OCI-LY3 (cell line): ENCODE results near the gene ZNF578.
"Not testable (repeated sequence)": the region's sequence is repeated elsewhere in the genome, so short reads cannot be mapped to it uniquely, and the experiment has no call there.

Experiments
- H2AFZ ChIP-seq: fragments of 200-600, 300-600 bp; shearing (Covaris generic); 2 replicates; pipeline ENCODE4 v1.6.0; 2014; ENCODE audit warnings: antibody characterized with exemption, low read depth, low read length
- H3K27ac ChIP-seq: fragments of 200-600, 300-600 bp; sonication (generic); 2 replicates; pipeline ENCODE4 v1.5.1; 2014; ENCODE audit warnings: mild to moderate bottlenecking, low read length, moderate library complexity, mixed read lengths
- H3K27me3 ChIP-seq: fragments of 200-600, 300-600 bp; sonication (generic); 2 replicates; pipeline ENCODE4 v1.6.1; 2014; ENCODE audit warnings: low read depth, low read length, mixed read lengths
- H3K36me3 ChIP-seq: fragments of 200-600, 300-600 bp; sonication (generic); replicated peaks from 2 replicates; pipeline ENCODE3; 2014; ENCODE audit warnings: low read depth, low read length, mixed read lengths
- H3K4me1 ChIP-seq: fragments of 300-600, 200-600 bp; sonication (generic); 2 replicates; pipeline ENCODE4 v1.6.1; 2014; ENCODE audit warnings: low read length, mixed read lengths
- H3K4me2 ChIP-seq: fragments of 200-600, 300-600 bp; sonication (generic); 2 replicates; pipeline ENCODE4 v1.6.1; 2014; ENCODE audit warnings: low read length, mixed read lengths
- H3K4me3 ChIP-seq: fragments of 300-600, 200-600 bp; sonication (generic); 2 replicates; pipeline ENCODE4 v1.5.1; 2014; ENCODE audit warnings: antibody characterized with exemption, mild to moderate bottlenecking, low read length, moderate library complexity
- H3K79me2 ChIP-seq: fragments of 300-600, 200-600 bp; shearing (Covaris generic); 2 replicates; pipeline ENCODE4 v1.6.1; 2014; ENCODE audit warnings: mild to moderate bottlenecking, low read length, mixed read lengths
- H3K9ac ChIP-seq: fragments of 300-600, 200-600 bp; shearing (Covaris generic); 2 replicates; pipeline ENCODE4 v1.6.0; 2014; ENCODE audit warnings: mild to moderate bottlenecking, low read length, moderate library complexity
- H3K9me3 ChIP-seq: fragments of 200-600, 300-600 bp; shearing (Covaris generic); 2 replicates; pipeline ENCODE4 v1.6.1; 2014; ENCODE audit warnings: low read length, mixed read lengths; ENCODE audit not compliant: insufficient read depth
- H4K20me1 ChIP-seq: fragments of 200-600, 300-600 bp; sonication (generic); 2 replicates; pipeline ENCODE4 v1.6.1; 2016; ENCODE audit warnings: low read length, mixed read lengths; ENCODE audit not compliant: insufficient read depth
- CTCF ChIP-seq: fragments of 200-600, 300-600 bp; sonication (generic); IDR thresholded peaks from 2 replicates; pipeline ENCODE4 v1.5.1; 2014; ENCODE audit warnings: antibody characterized with exemption, low read length, low read depth
- EZH2phosphoT487 ChIP-seq: fragments of 200-600 bp; shearing (Covaris generic); IDR thresholded peaks from 2 replicates; pipeline ENCODE4 v1.6.1; 2018; ENCODE audit warnings: antibody characterized with exemption, mixed run types, low read depth

The ZNF578 gene

GRCh38 chr19:52507266-52507665 lies 53.9 kb downstream of the ZNF578 start:
- Histone ChIP-seq H3K9me3 (peaks cover 3% of the 10 kb centered on the region; the same call in 1 of the 2 replicates), H3K9ac (no peak overlapping the region), H3K79me2 (no peaks in the 10 kb centered on the region), H4K20me1 (no peaks in the 10 kb centered on the region), H3K4me3 (no peak overlapping the region), H3K27ac (no peak overlapping the region), H3K4me2 (no peak overlapping the region), H3K36me3 (no peaks in the 10 kb centered on the region), H3K27me3 (no peaks in the 10 kb centered on the region), H3K4me1 (no peaks in the 10 kb centered on the region), H2AFZ (no peak overlapping the region)
- no peak for TF ChIP-seq CTCF
- no peak for TF ChIP-seq EZH2phosphoT487

DNA sequence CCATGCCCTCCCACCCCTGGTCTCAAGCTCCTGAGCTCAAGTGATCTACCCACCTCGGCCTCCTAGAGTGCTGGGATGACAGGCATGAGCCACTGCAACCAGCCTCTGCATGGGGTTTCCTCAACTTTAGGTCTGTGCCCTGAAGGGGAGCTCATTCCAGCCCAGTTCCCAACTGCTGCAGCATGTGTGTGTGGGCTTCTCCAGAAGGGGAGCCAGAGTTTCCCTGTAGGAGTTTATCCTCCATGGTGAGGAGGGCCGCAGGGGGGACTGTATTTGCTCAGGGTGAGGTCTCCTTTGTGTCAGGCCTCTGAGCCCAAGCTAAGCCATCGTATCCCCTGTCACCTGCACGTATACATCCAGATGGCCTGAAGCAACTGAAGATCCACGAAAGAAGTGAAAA lies 62.8 kb downstream of the ZNF578 start:
- Histone ChIP-seq H3K9ac (no peak overlapping the region), H3K36me3 (no peaks in the 10 kb centered on the region), H3K4me1 (no peaks in the 10 kb centered on the region), H3K79me2 (no peaks in the 10 kb centered on the region), H3K9me3 (peaks cover 7% of the 10 kb centered on the region; the same call in 1 of the 2 replicates), H4K20me1 (no peaks in the 10 kb centered on the region), H3K27ac (no peak overlapping the region), H3K4me2 (no peak overlapping the region), H3K27me3 (no peaks in the 10 kb centered on the region), H2AFZ (no peak overlapping the region), H3K4me3 (no peak overlapping the region)
- TF ChIP-seq EZH2phosphoT487 (no peak), CTCF (no peak)

- H4K20me1 ChIP-seq: no peaks in the 10 kb centered on the region
- H3K27ac ChIP-seq: no peak overlapping the region
- TF ChIP-seq EZH2phosphoT487 (no peak), CTCF (no peak)
- no peak overlapping the region for H3K4me2 ChIP-seq
- no peak overlapping the region for H3K9ac ChIP-seq
- H2AFZ ChIP-seq: no peak overlapping the region
- peaks cover 8% of the 10 kb centered on the region; the same call in 1 of the 2 replicates for H3K9me3 ChIP-seq
- no peaks in the 10 kb centered on the region for H3K79me2 ChIP-seq
- H3K4me3 ChIP-seq: no peak overlapping the region
- no peaks in the 10 kb centered on the region for H3K4me1 ChIP-seq
- no peaks in the 10 kb centered on the region for H3K36me3 ChIP-seq
- H3K27me3 ChIP-seq: no peaks in the 10 kb centered on the region
Observed at GRCh38 chr19:52518646-52519045, 65.3 kb downstream of the ZNF578 start.

- not testable (repeated sequence) for H3K4me3 ChIP-seq, H3K4me1 ChIP-seq, H3K79me2 ChIP-seq, H3K36me3 ChIP-seq, H3K27ac ChIP-seq, H2AFZ ChIP-seq, H3K27me3 ChIP-seq, H3K4me2 ChIP-seq, H4K20me1 ChIP-seq, H3K9ac ChIP-seq
- peaks cover 11% of the 10 kb centered on the region; the same call in 1 of the 2 replicates for H3K9me3 ChIP-seq
Observed at GRCh38 chr19:52519175-52519574, 65.8 kb downstream of the ZNF578 start.

DNA sequence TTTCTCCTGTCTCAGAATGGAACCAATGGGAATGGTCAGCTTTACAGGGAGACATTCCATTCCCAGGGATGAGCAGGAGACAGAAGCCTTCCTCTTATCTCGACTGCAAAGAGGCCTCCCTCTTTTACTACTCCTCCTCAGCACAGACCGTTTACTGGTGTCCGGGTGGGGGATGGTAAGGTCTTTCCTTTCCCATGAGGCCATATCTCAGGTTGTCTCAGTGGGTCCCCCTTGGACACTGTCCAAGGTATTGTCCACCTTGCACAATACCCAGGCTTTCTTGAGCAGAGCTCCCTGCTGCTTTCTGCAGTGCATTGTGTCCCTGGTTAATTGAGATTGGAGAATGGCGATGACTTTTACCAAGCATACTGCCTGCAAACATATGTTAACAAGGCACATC lies 66.7 kb downstream of the ZNF578 start:
- Histone ChIP-seq H3K79me2 (no peaks in the 10 kb centered on the region), H3K9ac (no peak overlapping the region), H3K4me1 (no peaks in the 10 kb centered on the region), H3K4me3 (no peak overlapping the region), H3K27ac (no peak overlapping the region), H3K27me3 (no peaks in the 10 kb centered on the region), H4K20me1 (no peaks in the 10 kb centered on the region), H2AFZ (no peak overlapping the region), H3K36me3 (no peaks in the 10 kb centered on the region), H3K4me2 (no peak overlapping the region), H3K9me3 (peaks cover 11% of the 10 kb centered on the region; the same call in 1 of the 2 replicates)
- TF ChIP-seq CTCF (no peak), EZH2phosphoT487 (no peak)
